ENCODE results near the gene JADE2.

GRCh38 chr5:134570365-134570758 lies 44.9 kb downstream of the JADE2 start:
- TF ChIP-seq POLR2A (IDR thresholded peaks at IDR 0.05; ENCODE audit: low read depth, low read length) (no peak), POLR2AphosphoS5 (IDR thresholded peaks at IDR 0.05; ENCODE audit: low read depth, low read length) (no peak), TAF1 (IDR thresholded peaks at IDR 0.05; ENCODE audit: borderline replicate concordance, low read depth, low read length) (no peak)

All from GM12892 (cell line).